ENCODE measurements around the gene KLHL42. TPM values are rescaled to one million over a fixed set of nuclear protein-coding genes. Genes with fewer than 3 reads are reported as not detected.

KLHL42 gene
- polyA plus RNA-seq (2013, experiment 1 of 2): 9.8 TPM
- polyA plus RNA-seq (2013, experiment 2 of 2): 10.0 TPM

DNA sequence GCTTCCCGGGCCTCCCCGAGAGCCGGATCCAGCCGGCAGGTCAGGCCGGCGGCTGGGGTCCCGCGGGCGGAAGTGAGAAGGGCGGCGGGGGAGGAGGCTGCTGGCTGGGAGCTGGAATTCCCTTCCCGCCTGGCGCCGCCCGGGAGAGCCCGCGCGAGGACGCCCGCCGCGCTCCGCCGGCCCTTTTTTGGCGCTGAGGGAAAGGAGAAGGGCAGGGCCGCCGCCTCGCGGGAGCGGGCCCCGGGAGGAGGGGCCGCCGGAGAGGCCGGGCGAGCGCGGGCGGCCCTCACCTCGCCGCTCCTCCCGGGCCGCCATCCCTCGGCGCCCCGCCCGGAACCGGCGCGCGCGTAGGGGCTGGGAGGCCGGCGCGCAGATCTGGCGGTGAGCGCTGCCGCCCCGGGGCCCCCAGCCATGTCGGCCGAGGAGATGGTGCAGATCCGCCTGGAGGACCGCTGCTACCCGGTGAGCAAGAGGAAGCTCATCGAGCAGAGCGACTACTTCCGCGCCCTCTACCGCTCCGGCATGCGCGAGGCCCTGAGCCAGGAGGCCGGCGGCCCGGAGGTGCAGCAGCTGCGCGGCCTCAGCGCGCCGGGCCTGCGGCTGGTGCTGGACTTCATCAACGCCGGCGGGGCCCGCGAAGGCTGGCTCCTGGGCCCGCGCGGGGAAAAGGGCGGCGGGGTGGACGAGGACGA lies at the start of gene KLHL42, which contains the start of gene MANSC4:
Gene KLHL42 (plus strand): TSS at position 314 of the 692 bp plus-strand sequence. CDS start 98 bp downstream, at position 412.
Gene MANSC4 (minus strand): TSS at position 317 of the 692 bp plus-strand sequence. CDS start 8,960 bp downstream, outside the sequence.
- Histone ChIP-seq H3K18ac (ENCODE audit: low read depth in 1 of 2, low read length in 2 of 2) (peak within 1 kb of the TSS; percentile 43 to 99), H4K91ac (ENCODE audit: low read length) (peak within 1 kb of the TSS; percentile 95), H4K8ac (ENCODE audit: low read length) (peak within 1 kb of the TSS; percentile 99), H2AFZ (ENCODE audit: low read depth, low read length) (peak within 1 kb of the TSS; percentile 83), H2AK5ac (ENCODE audit: low read length, severe bottlenecking) (no peak within 1 kb of the TSS), H2BK15ac (ENCODE audit: low read depth, poor library complexity, severe bottlenecking) (peak within 1 kb of the TSS; percentile 100), H3K9ac (ENCODE audit: low read length) (peak within 1 kb of the TSS; percentile 90), H3K4me2 (ENCODE audit: low read length, poor library complexity, severe bottlenecking) (peak within 1 kb of the TSS; percentile 89), H2BK5ac (ENCODE audit: low read depth, low read length, poor library complexity, severe bottlenecking) (peak within 1 kb of the TSS; percentile 74), H3K79me1 (replicated peaks; ENCODE audit: low read length, poor library complexity, severe bottlenecking) (peaks cover 5% of the 10 kb centered on the region), H3K4me1 (ENCODE audit: control insufficient read depth, insufficient read depth, low read depth, low read length) (peaks cover 11% of the 10 kb centered on the region), H2BK12ac (ENCODE audit: low read length in 2 of 2) (peak within 1 kb of the TSS; percentile 78 to 95), H3K27me3 (ENCODE audit: control insufficient read depth in 1 of 2, insufficient read depth in 1 of 2, low read length in 2 of 2) (no peaks in the 10 kb centered on the region), H3K36me3 (ENCODE audit: control insufficient read depth in 1 of 2, insufficient read depth in 2 of 2, low read depth in 1 of 2, low read length in 2 of 2) (peaks cover 0 to 9% of the 10 kb centered on the region in 2 experiments), H3K27ac (ENCODE audit: low read length, poor library complexity, severe bottlenecking) (peak within 1 kb of the TSS; percentile 60), H3K9me3 (ENCODE audit: control insufficient read depth, low read length) (no peaks in the 10 kb centered on the region), H3K4ac (ENCODE audit: low read depth in 1 of 2, low read length in 2 of 2) (peak within 1 kb of the TSS; percentile 77 to 79), H3K4me3 (ENCODE audit: insufficient read depth in 1 of 2, low read depth in 1 of 2, low read length in 2 of 2) (peak within 1 kb of the TSS; percentile 82 to 96), H3K23ac (ENCODE audit: low read length in 2 of 2) (peak within 1 kb of the TSS in 1 of 2 experiments; percentile 98), H3K14ac (ENCODE audit: low read length in 2 of 2) (peak within 1 kb of the TSS in 1 of 2 experiments; percentile 100), H2BK120ac (ENCODE audit: low read depth, low read length) (peak within 1 kb of the TSS; percentile 99)
- under 1% methylated on average over 66 of the region's 92 CpGs for WGBS
- DNase-seq: peak; percentile 76

- no peak overlapping the region for H3K23ac ChIP-seq (ENCODE audit: low read length in 2 of 2)
- 40% methylated on average over 1 of the region's 2 CpGs for WGBS
- H3K9ac ChIP-seq (ENCODE audit: low read length): no peak overlapping the region
- H3K4me2 ChIP-seq (ENCODE audit: low read length, poor library complexity, severe bottlenecking): no peak overlapping the region
- H2BK15ac ChIP-seq (ENCODE audit: low read depth, poor library complexity, severe bottlenecking): no peak overlapping the region
- H3K18ac ChIP-seq (ENCODE audit: low read depth in 1 of 2, low read length in 2 of 2): no peak overlapping the region
- H2BK120ac ChIP-seq (ENCODE audit: low read depth, low read length): no peak overlapping the region
- no peaks in the 10 kb centered on the region for H3K27me3 ChIP-seq (ENCODE audit: control insufficient read depth in 1 of 2, insufficient read depth in 1 of 2, low read length in 2 of 2)
- no peak overlapping the region for H2BK12ac ChIP-seq (ENCODE audit: low read length in 2 of 2)
- H3K79me1 ChIP-seq (replicated peaks; ENCODE audit: low read length, poor library complexity, severe bottlenecking): peaks cover 13% of the 10 kb centered on the region
- no peak overlapping the region for H2AFZ ChIP-seq (ENCODE audit: low read depth, low read length)
- no peak overlapping the region for H3K27ac ChIP-seq (ENCODE audit: low read length, poor library complexity, severe bottlenecking)
- DNase-seq: no peak
- H2BK5ac ChIP-seq (ENCODE audit: low read depth, low read length, poor library complexity, severe bottlenecking): no peak overlapping the region
- H3K4me1 ChIP-seq (ENCODE audit: control insufficient read depth, insufficient read depth, low read depth, low read length): no peaks in the 10 kb centered on the region
- no peak overlapping the region for H3K4me3 ChIP-seq (ENCODE audit: insufficient read depth in 1 of 2, low read depth in 1 of 2, low read length in 2 of 2)
- H3K14ac ChIP-seq (ENCODE audit: low read length in 2 of 2): no peak overlapping the region
- H3K36me3 ChIP-seq (ENCODE audit: control insufficient read depth in 1 of 2, insufficient read depth in 2 of 2, low read depth in 1 of 2, low read length in 2 of 2): peaks cover 14 to 62% of the 10 kb centered on the region in 2 experiments
- H4K8ac ChIP-seq (ENCODE audit: low read length): no peak overlapping the region
- no peak overlapping the region for H2AK5ac ChIP-seq (ENCODE audit: low read length, severe bottlenecking)
- H4K91ac ChIP-seq (ENCODE audit: low read length): no peak overlapping the region
- H3K9me3 ChIP-seq (ENCODE audit: control insufficient read depth, low read length): no peaks in the 10 kb centered on the region
- H3K4ac ChIP-seq (ENCODE audit: low read depth in 1 of 2, low read length in 2 of 2): no peak overlapping the region
These were observed 47.8 kb upstream of the KLHL42 start for GRCh38 chr12:27732281-27732680.

DNA sequence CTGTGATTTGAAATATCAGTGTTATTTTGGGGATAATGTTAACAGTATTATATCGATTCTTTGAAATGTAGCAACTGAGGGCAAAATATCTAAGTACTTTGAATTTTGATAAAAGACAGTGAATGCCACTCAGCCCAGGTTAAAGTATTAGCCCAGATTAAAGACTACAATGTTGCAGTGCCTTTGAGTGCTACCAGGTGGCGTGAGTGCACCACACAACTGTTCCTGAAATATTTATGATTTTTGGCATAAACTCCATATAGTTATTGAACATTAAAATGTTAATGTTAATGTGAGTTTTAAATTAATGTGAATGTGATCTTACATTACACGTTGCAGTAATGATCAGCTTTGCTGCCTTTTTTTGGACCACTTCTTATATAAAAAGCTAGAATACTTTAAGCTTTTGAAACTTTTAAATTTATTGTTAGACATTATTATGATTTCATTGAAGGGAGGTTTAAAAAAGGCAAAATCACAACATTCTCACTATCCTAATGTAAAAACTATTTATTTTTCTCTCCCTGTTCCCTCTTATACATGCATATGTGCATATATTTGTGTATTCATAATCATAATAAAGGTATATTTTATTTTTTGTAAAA lies 46.9 kb upstream of the KLHL42 start:
- 61% methylated on average over 2 of the region's 3 CpGs for WGBS
- no peak overlapping the region for H4K8ac ChIP-seq (ENCODE audit: low read length)
- H3K4ac ChIP-seq (ENCODE audit: low read depth in 1 of 2, low read length in 2 of 2): no peak overlapping the region
- DNase-seq: peak; percentile 37
- H2AK5ac ChIP-seq (ENCODE audit: low read length, severe bottlenecking): no peak overlapping the region
- no peak overlapping the region for H2BK12ac ChIP-seq (ENCODE audit: low read length in 2 of 2)
- H3K14ac ChIP-seq (ENCODE audit: low read length in 2 of 2): no peak overlapping the region
- no peak overlapping the region for H3K23ac ChIP-seq (ENCODE audit: low read length in 2 of 2)
- H3K27me3 ChIP-seq (ENCODE audit: control insufficient read depth in 1 of 2, insufficient read depth in 1 of 2, low read length in 2 of 2): no peaks in the 10 kb centered on the region
- peak overlapping the region; percentile 45 for H3K9ac ChIP-seq (ENCODE audit: low read length)
- no peak overlapping the region for H2BK5ac ChIP-seq (ENCODE audit: low read depth, low read length, poor library complexity, severe bottlenecking)
- no peak overlapping the region for H3K27ac ChIP-seq (ENCODE audit: low read length, poor library complexity, severe bottlenecking)
- no peaks in the 10 kb centered on the region for H3K4me1 ChIP-seq (ENCODE audit: control insufficient read depth, insufficient read depth, low read depth, low read length)
- H4K91ac ChIP-seq (ENCODE audit: low read length): no peak overlapping the region
- no peak overlapping the region for H3K18ac ChIP-seq (ENCODE audit: low read depth in 1 of 2, low read length in 2 of 2)
- no peaks in the 10 kb centered on the region for H3K9me3 ChIP-seq (ENCODE audit: control insufficient read depth, low read length)
- peaks cover 13% of the 10 kb centered on the region for H3K79me1 ChIP-seq (replicated peaks; ENCODE audit: low read length, poor library complexity, severe bottlenecking)
- H3K36me3 ChIP-seq (ENCODE audit: control insufficient read depth in 1 of 2, insufficient read depth in 2 of 2, low read depth in 1 of 2, low read length in 2 of 2): peaks cover 14 to 66% of the 10 kb centered on the region in 2 experiments
- H2BK120ac ChIP-seq (ENCODE audit: low read depth, low read length): no peak overlapping the region
- H2AFZ ChIP-seq (ENCODE audit: low read depth, low read length): no peak overlapping the region
- H2BK15ac ChIP-seq (ENCODE audit: low read depth, poor library complexity, severe bottlenecking): no peak overlapping the region
- H3K4me2 ChIP-seq (ENCODE audit: low read length, poor library complexity, severe bottlenecking): no peak overlapping the region
- H3K4me3 ChIP-seq (ENCODE audit: insufficient read depth in 1 of 2, low read depth in 1 of 2, low read length in 2 of 2): no peak overlapping the region

- Histone ChIP-seq H3K27me3 (ENCODE audit: control insufficient read depth in 1 of 2, insufficient read depth in 1 of 2, low read length in 2 of 2) (no peaks in the 10 kb centered on the region), H3K4me2 (ENCODE audit: low read length, poor library complexity, severe bottlenecking) (no peak overlapping the region), H3K4me1 (ENCODE audit: control insufficient read depth, insufficient read depth, low read depth, low read length) (no peaks in the 10 kb centered on the region), H3K27ac (ENCODE audit: low read length, poor library complexity, severe bottlenecking) (no peak overlapping the region), H3K9me3 (ENCODE audit: control insufficient read depth, low read length) (no peaks in the 10 kb centered on the region), H3K18ac (ENCODE audit: low read depth in 1 of 2, low read length in 2 of 2) (no peak overlapping the region), H2BK15ac (ENCODE audit: low read depth, poor library complexity, severe bottlenecking) (no peak overlapping the region), H3K4me3 (ENCODE audit: insufficient read depth in 1 of 2, low read depth in 1 of 2, low read length in 2 of 2) (no peak overlapping the region), H3K9ac (ENCODE audit: low read length) (peak overlapping the region; percentile 45), H4K8ac (ENCODE audit: low read length) (no peak overlapping the region), H2AK5ac (ENCODE audit: low read length, severe bottlenecking) (no peak overlapping the region), H3K23ac (ENCODE audit: low read length in 2 of 2) (no peak overlapping the region), H2BK12ac (ENCODE audit: low read length in 2 of 2) (no peak overlapping the region), H3K14ac (ENCODE audit: low read length in 2 of 2) (no peak overlapping the region), H3K4ac (ENCODE audit: low read depth in 1 of 2, low read length in 2 of 2) (no peak overlapping the region), H3K36me3 (ENCODE audit: control insufficient read depth in 1 of 2, insufficient read depth in 2 of 2, low read depth in 1 of 2, low read length in 2 of 2) (peaks cover 14 to 72% of the 10 kb centered on the region in 2 experiments), H2AFZ (ENCODE audit: low read depth, low read length) (no peak overlapping the region), H4K91ac (ENCODE audit: low read length) (no peak overlapping the region), H3K79me1 (replicated peaks; ENCODE audit: low read length, poor library complexity, severe bottlenecking) (peaks cover 13% of the 10 kb centered on the region), H2BK5ac (ENCODE audit: low read depth, low read length, poor library complexity, severe bottlenecking) (no peak overlapping the region), H2BK120ac (ENCODE audit: low read depth, low read length) (no peak overlapping the region)
- no peak for DNase-seq
- 100% methylated on average over 1 of the region's 1 CpG for WGBS
These were observed 46.2 kb upstream of the KLHL42 start for GRCh38 chr12:27733791-27734190.
